ENCODE data around the gene CTCF.

CTCF gene

GRCh38 chr16:67548265-67549126, 13.8 kb upstream of the CTCF start:
- Histone ChIP-seq H3K4me3 (ENCODE audit: low read depth, low read length) (no peak overlapping the region), H3K27ac (no peak overlapping the region), H3K36me3 (peaks cover 48% of the 10 kb centered on the region), H3K9me3 (ENCODE audit: severe bottlenecking) (no peaks in the 10 kb centered on the region), H3K27me3 (ENCODE audit: insufficient read depth, low read depth, severe bottlenecking) (no peaks in the 10 kb centered on the region)
- TF ChIP-seq CTCF (IDR thresholded peaks at IDR 0.05; ENCODE audit: low read depth, low read length), result no peak
- DNase-seq, result no peak

- Histone ChIP-seq H3K27ac (no peak overlapping the region), H3K4me3 (ENCODE audit: low read depth, low read length) (no peak overlapping the region), H3K27me3 (ENCODE audit: insufficient read depth, low read depth, severe bottlenecking) (no peaks in the 10 kb centered on the region), H3K36me3 (peaks cover 41% of the 10 kb centered on the region), H3K9me3 (ENCODE audit: severe bottlenecking) (no peaks in the 10 kb centered on the region)
- no peak for TF ChIP-seq CTCF (IDR thresholded peaks at IDR 0.05; ENCODE audit: low read depth, low read length)
- DNase-seq, result no peak
Observed at GRCh38 chr16:67549240-67549639, 13.1 kb upstream of the CTCF start.

- H3K27me3 ChIP-seq (ENCODE audit: insufficient read depth, low read depth, severe bottlenecking), result no peaks in the 10 kb centered on the region
- no peaks in the 10 kb centered on the region for H3K9me3 ChIP-seq (ENCODE audit: severe bottlenecking)
- no peak for TF ChIP-seq CTCF (IDR thresholded peaks at IDR 0.05; ENCODE audit: low read depth, low read length)
- H3K4me3 ChIP-seq (ENCODE audit: low read depth, low read length), result no peak overlapping the region
- no peak overlapping the region for H3K27ac ChIP-seq
- peaks cover 34% of the 10 kb centered on the region for H3K36me3 ChIP-seq
- DNase-seq, result no peak
Observed at GRCh38 chr16:67549936-67550335, 12.4 kb upstream of the CTCF start.

GRCh38 chr16:67551091-67551490, 11.2 kb upstream of the CTCF start:
- no peaks in the 10 kb centered on the region for H3K27me3 ChIP-seq (ENCODE audit: insufficient read depth, low read depth, severe bottlenecking)
- no peak overlapping the region for H3K27ac ChIP-seq
- no peak overlapping the region for H3K4me3 ChIP-seq (ENCODE audit: low read depth, low read length)
- no peaks in the 10 kb centered on the region for H3K9me3 ChIP-seq (ENCODE audit: severe bottlenecking)
- DNase-seq, result no peak
- H3K36me3 ChIP-seq, result peaks cover 24% of the 10 kb centered on the region
- no peak for TF ChIP-seq CTCF (IDR thresholded peaks at IDR 0.05; ENCODE audit: low read depth, low read length)

- Histone ChIP-seq H3K36me3 (peaks cover 15% of the 10 kb centered on the region), H3K27ac (no peak overlapping the region), H3K4me3 (ENCODE audit: low read depth, low read length) (no peak overlapping the region), H3K27me3 (ENCODE audit: insufficient read depth, low read depth, severe bottlenecking) (no peaks in the 10 kb centered on the region), H3K9me3 (ENCODE audit: severe bottlenecking) (no peaks in the 10 kb centered on the region)
- TF ChIP-seq CTCF (IDR thresholded peaks at IDR 0.05; ENCODE audit: low read depth, low read length), result no peak
- DNase-seq, result no peak
Observed at GRCh38 chr16:67551972-67552371, 10.4 kb upstream of the CTCF start.

- no peaks in the 10 kb centered on the region for H3K9me3 ChIP-seq (ENCODE audit: severe bottlenecking)
- H3K27me3 ChIP-seq (ENCODE audit: insufficient read depth, low read depth, severe bottlenecking), result no peaks in the 10 kb centered on the region
- peaks cover 10% of the 10 kb centered on the region for H3K36me3 ChIP-seq
- no peak overlapping the region for H3K4me3 ChIP-seq (ENCODE audit: low read depth, low read length)
- no peak overlapping the region for H3K27ac ChIP-seq
- peak; percentile 50 for DNase-seq
- TF ChIP-seq CTCF (IDR thresholded peaks at IDR 0.05; ENCODE audit: low read depth, low read length), result no peak
Observed at GRCh38 chr16:67552476-67552875, 9.8 kb upstream of the CTCF start.
